HEK293 (cell line): Measurements from ENCODE around the gene CDKN2D.
A peak's percentile ranks its signal among the peaks of the same experiment; 100 is the strongest.

Experiments
- ATF2 ChIP-seq: fragments of 450-650 bp; formaldehyde crosslinking; IDR thresholded peaks from 2 replicates; pipeline ENCODE4 v1.5.1; 2016; ENCODE audit warnings: missing biosample characterization, missing genetic modification characterization, low read depth
- BCL6B ChIP-seq: fragments of 450-650 bp; formaldehyde crosslinking; IDR thresholded peaks from 2 replicates; pipeline ENCODE4 v1.5.1; 2017; ENCODE audit warnings: missing biosample characterization, missing genetic modification characterization
- GLIS1 ChIP-seq: fragments of 450-650 bp; formaldehyde crosslinking; IDR thresholded peaks from 2 replicates; pipeline ENCODE4 v1.5.1; 2016; ENCODE audit warnings: missing biosample characterization, missing genetic modification characterization
- INSM2 ChIP-seq: fragments of 450-650 bp; formaldehyde crosslinking; IDR thresholded peaks from 2 replicates; pipeline ENCODE4 v1.5.1; 2016; ENCODE audit warnings: missing biosample characterization, missing genetic modification characterization
- KLF1 ChIP-seq: fragments of 450-650 bp; formaldehyde crosslinking; IDR thresholded peaks from 2 replicates; pipeline ENCODE4 v1.5.1; 2016; ENCODE audit warnings: missing biosample characterization, missing genetic modification characterization
- KLF17 ChIP-seq: fragments of 450-650 bp; formaldehyde crosslinking; IDR thresholded peaks from 2 replicates; pipeline ENCODE4 v1.5.1; 2016; ENCODE audit warnings: missing biosample characterization, missing genetic modification characterization
- KLF8 ChIP-seq: fragments of 450-650 bp; formaldehyde crosslinking; IDR thresholded peaks from 2 replicates; pipeline ENCODE4 v1.5.1; 2016; ENCODE audit warnings: missing biosample characterization, missing genetic modification characterization
- KLF9 ChIP-seq: fragments of 450-650 bp; formaldehyde crosslinking; IDR thresholded peaks from 2 replicates; pipeline ENCODE4 v1.5.1; 2016; ENCODE audit warnings: missing biosample characterization, missing genetic modification characterization, low read depth
- PATZ1 ChIP-seq: fragments of 450-650 bp; formaldehyde crosslinking; IDR thresholded peaks from 2 replicates; pipeline ENCODE4 v1.5.1; 2016; ENCODE audit warnings: missing biosample characterization, missing genetic modification characterization
- ZBTB10 ChIP-seq: fragments of 450-650 bp; formaldehyde crosslinking; IDR thresholded peaks from 2 replicates; pipeline ENCODE4 v1.5.1; 2016; ENCODE audit warnings: missing biosample characterization, missing genetic modification characterization
- ZBTB17 ChIP-seq: fragments of 450-650 bp; formaldehyde crosslinking; IDR thresholded peaks from 2 replicates; pipeline ENCODE4 v1.5.1; 2016; ENCODE audit warnings: missing biosample characterization, missing genetic modification characterization
- ZBTB20 ChIP-seq: fragments of 450-650 bp; formaldehyde crosslinking; IDR thresholded peaks from 2 replicates; pipeline ENCODE4 v1.5.1; 2016; ENCODE audit warnings: missing biosample characterization, missing genetic modification characterization
- ZBTB8A ChIP-seq: fragments of 450-650 bp; formaldehyde crosslinking; IDR thresholded peaks from 2 replicates; pipeline ENCODE4 v1.5.1; 2016; ENCODE audit warnings: missing biosample characterization, missing genetic modification characterization
- ZEB2 ChIP-seq: fragments of 450-650 bp; formaldehyde crosslinking; IDR thresholded peaks from 2 replicates; pipeline ENCODE4 v1.5.1; 2016; ENCODE audit warnings: missing biosample characterization, missing genetic modification characterization
- ZFHX2 ChIP-seq: fragments of 450-650 bp; formaldehyde crosslinking; conservative IDR thresholded peaks from 2 replicates; pipeline ENCODE4 v1.5.1; 2016; ENCODE audit warnings: missing biosample characterization, missing genetic modification characterization
- ZNF341 ChIP-seq: fragments of 450-650 bp; formaldehyde crosslinking; IDR thresholded peaks from 2 replicates; pipeline ENCODE4; 2016; ENCODE audit warnings: low read depth, missing biosample characterization, missing genetic modification characterization
- ZNF544 ChIP-seq: fragments of 450-650 bp; formaldehyde crosslinking; IDR thresholded peaks from 2 replicates; pipeline ENCODE4 v1.5.0; 2017; ENCODE audit warnings: missing biosample characterization, missing genetic modification characterization
- ZNF549 ChIP-seq: fragments of 450-650 bp; IDR thresholded peaks from 2 replicates; pipeline ENCODE4 v1.5.1; 2018; ENCODE audit warnings: missing biosample characterization, missing genetic modification characterization, mild to moderate bottlenecking, inconsistent platforms, moderate library complexity
- ZNF561 ChIP-seq: fragments of 450-650 bp; IDR thresholded peaks from 2 replicates; pipeline ENCODE4 v1.5.1; 2018; ENCODE audit warnings: missing biosample characterization, missing genetic modification characterization, borderline replicate concordance
- ZNF571 ChIP-seq: fragments of 450-650 bp; formaldehyde crosslinking; IDR thresholded peaks from 2 replicates; pipeline ENCODE4 v1.5.0; 2017; ENCODE audit warnings: missing biosample characterization, missing genetic modification characterization
- ZNF600 ChIP-seq: fragments of 450-650 bp; formaldehyde crosslinking; IDR thresholded peaks from 2 replicates; pipeline ENCODE4 v1.5.1; 2016; ENCODE audit warnings: missing biosample characterization, missing genetic modification characterization
- ZNF777 ChIP-seq: fragments of 450-650 bp; formaldehyde crosslinking; IDR thresholded peaks from 2 replicates; pipeline ENCODE4 v1.5.1; 2017; ENCODE audit warnings: missing biosample characterization, missing genetic modification characterization, borderline replicate concordance
- ZNF785 ChIP-seq: fragments of 450-650 bp; formaldehyde crosslinking; IDR thresholded peaks from 2 replicates; pipeline ENCODE4 v1.5.1; 2016; ENCODE audit warnings: missing biosample characterization, missing genetic modification characterization
- ZNF792 ChIP-seq: fragments of 450-650 bp; formaldehyde crosslinking; IDR thresholded peaks from 2 replicates; pipeline ENCODE4 v1.5.1; 2016; ENCODE audit warnings: missing biosample characterization, missing genetic modification characterization

CDKN2D gene

GRCh38 chr19:10568062-10568825 lies 535 bp downstream of the CDKN2D start (continued):
- TF ChIP-seq PATZ1 (peak; percentile 61), ZNF792 (no peak), KLF9 (tag by site-specific recombination) (peak; percentile 50; the same call in 1 of the 2 replicates), ZNF600 (peak; percentile 54), ZNF785 (no peak), GLIS1 (tag by site-specific recombination) (peak; percentile 45; the same call in 1 of the 2 replicates), ZNF341 (tag by site-specific recombination) (peak; percentile 56), KLF1 (tag by site-specific recombination) (peak; percentile 68), ZNF777 (tag by site-specific recombination) (0 out of 2 replicates have a peak, but pooled peaks have one; percentile 29), ZNF549 (tag by site-specific recombination) (no peak), KLF17 (peak; percentile 37; the same call in 1 of the 2 replicates), ATF2 (tag by site-specific recombination) (no peak), ZBTB17 (peak; percentile 54), ZNF571 (tag by site-specific recombination) (no peak), ZBTB10 (tag by site-specific recombination) (peak; percentile 58), ZEB2 (tag by site-specific recombination) (peak; percentile 58), BCL6B (no peak), ZNF561 (tag by site-specific recombination) (0 out of 2 replicates have a peak, but pooled peaks have one; percentile 20), ZFHX2 (tag by site-specific recombination) (peak; percentile 42; the same call in 1 of the 2 replicates), ZNF544 (tag by site-specific recombination) (no peak), ZBTB8A (tag by site-specific recombination) (peak; percentile 22; the same call in 1 of the 2 replicates), INSM2 (tag by site-specific recombination) (0 out of 2 replicates have a peak, but pooled peaks have one; percentile 40), ZBTB20 (tag by site-specific recombination) (peak; percentile 50; the same call in 1 of the 2 replicates), KLF8 (peak; percentile 78)
